ENCODE data around the gene CDH13.

The CDH13 gene

GRCh38 chr16:82991410-82991809 lies 364.6 kb downstream of the CDH13 start:
- TF ChIP-seq GATA2 (IDR thresholded peaks at IDR 0.05; ENCODE audit: low read depth, low read length) (no peak), GATA3 (IDR thresholded peaks at IDR 0.05; ENCODE audit: low read depth, low read length) (no peak)

DNA sequence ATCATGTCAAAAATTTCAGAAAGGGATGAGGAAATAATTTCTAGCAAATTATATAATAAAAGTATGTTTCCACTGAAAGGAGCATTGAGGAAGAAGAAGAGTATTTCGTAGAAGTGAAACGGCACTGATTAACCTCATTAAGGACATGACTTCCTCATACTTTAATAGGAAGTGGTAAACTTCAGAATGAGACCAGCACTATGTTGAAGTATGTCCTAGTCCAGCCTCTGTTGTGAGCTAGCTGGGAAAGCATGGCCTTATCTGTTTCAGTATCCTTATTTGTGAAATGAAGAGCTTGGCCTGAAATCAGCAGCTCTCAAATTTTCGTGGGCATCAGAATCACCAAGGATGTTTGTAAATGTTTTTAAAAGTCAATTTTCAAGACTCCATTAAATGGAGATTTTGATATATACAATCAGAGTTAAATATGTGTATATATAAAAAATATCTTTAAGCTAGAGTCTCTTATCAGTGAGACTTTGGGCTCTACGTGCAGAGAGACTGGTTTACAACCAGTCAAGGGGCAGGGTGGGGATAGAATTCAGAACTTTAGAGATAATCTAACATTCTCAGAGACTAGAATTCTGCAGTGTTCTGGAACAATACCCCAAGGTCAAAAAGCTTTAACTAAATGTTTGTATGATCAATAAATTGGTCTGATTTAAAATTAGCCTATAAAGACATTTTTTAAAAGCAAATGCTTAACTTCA lies 365.4 kb downstream of the CDH13 start:
- TF ChIP-seq GATA2 (IDR thresholded peaks at IDR 0.05; ENCODE audit: low read depth, low read length) (no peak), GATA3 (IDR thresholded peaks at IDR 0.05; ENCODE audit: low read depth, low read length) (no peak)

DNA sequence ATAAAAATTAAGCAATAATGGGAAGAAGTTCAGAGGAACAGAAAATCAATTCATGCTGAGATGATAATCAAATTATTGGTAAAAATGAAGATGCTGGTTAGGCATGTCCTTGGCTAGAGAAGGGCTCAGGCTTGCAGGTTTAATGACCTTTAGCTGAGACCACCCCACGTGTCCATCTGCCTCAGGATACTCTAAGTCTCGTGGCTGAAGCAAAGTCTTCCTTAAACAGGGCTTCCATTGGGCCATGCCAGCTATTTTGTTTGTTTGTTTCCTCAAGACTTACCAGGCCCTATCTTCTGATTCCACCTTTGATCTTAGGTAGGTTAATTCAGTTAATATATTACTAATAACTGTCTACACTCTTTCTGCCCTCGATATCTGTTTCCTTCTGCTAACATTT lies 366.0 kb downstream of the CDH13 start:
- no peak for TF ChIP-seq GATA2 (IDR thresholded peaks at IDR 0.05; ENCODE audit: low read depth, low read length)
- TF ChIP-seq GATA3 (IDR thresholded peaks at IDR 0.05; ENCODE audit: low read depth, low read length): no peak

DNA sequence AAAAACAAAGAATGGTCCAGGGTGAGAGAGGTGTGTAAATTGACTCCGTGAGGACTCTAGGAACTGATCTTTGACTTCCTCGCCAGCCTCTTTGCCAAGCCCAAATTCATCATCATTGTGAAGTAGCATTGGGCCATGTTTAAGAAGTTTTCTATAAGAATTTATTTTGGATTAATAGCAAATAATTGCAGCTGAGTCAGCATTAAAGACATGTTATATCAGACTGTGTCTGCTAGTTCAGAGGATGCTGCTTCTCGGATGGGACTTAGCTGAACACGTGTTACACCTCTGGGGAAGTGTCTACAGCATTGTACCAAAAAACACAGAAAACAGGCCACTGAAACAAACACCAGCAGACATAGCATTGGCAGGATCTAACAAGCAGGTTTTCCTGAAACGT lies 366.6 kb downstream of the CDH13 start:
- no peak for TF ChIP-seq GATA2 (IDR thresholded peaks at IDR 0.05; ENCODE audit: low read depth, low read length)
- TF ChIP-seq GATA3 (IDR thresholded peaks at IDR 0.05; ENCODE audit: low read depth, low read length): no peak

DNA sequence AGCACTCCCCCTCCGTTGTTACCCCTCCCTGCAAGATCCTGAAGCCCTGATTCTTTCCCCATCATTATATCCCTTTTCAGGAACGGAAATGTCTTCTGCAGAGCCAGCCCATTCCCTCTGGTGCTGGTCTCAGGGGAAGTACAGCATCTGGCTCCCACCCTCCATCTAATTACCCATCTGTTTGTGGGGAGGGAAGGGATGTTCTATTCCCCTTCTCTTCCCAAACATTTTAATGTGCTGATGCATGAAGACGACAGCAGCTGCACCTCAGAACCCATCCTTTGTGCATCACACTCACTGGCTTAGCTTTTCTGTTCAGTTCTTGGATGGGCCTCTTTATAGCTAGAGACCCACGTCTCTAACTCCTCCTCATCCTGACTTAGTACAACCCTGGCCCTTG lies 367.2 kb downstream of the CDH13 start:
- TF ChIP-seq GATA2 (IDR thresholded peaks at IDR 0.05; ENCODE audit: low read depth, low read length) (no peak), GATA3 (IDR thresholded peaks at IDR 0.05; ENCODE audit: low read depth, low read length) (no peak)

- TF ChIP-seq GATA3 (IDR thresholded peaks at IDR 0.05; ENCODE audit: low read depth, low read length): no peak
- TF ChIP-seq GATA2 (IDR thresholded peaks at IDR 0.05; ENCODE audit: low read depth, low read length): no peak
These were observed 368.6 kb downstream of the CDH13 start for GRCh38 chr16:82995286-82995923.

DNA sequence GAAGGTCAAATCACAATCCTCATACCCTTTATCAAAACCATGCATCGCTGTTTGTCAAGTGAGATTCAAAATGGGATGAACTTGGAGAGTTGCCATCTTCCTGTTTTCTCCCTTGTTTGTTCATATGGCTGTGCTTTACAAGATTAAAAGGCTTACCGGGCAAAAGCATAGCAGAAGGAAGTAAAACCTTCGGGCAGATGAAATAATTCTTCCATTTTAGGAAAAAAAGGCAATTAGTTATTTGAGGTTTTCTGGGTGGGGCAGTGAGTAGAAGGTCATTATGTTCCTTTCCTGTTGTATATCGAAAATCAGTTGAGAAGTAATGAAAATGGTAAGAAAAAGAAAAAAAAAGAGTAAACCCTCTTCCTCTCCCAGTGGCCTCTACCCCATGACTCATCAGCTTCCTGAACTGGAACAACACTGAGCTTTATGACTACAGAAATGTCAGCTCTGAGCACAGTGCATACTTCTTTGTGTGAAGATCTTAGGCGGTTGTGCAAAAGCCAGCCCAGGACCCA lies 369.2 kb downstream of the CDH13 start:
- no peak for TF ChIP-seq GATA3 (IDR thresholded peaks at IDR 0.05; ENCODE audit: low read depth, low read length)
- no peak for TF ChIP-seq GATA2 (IDR thresholded peaks at IDR 0.05; ENCODE audit: low read depth, low read length)

DNA sequence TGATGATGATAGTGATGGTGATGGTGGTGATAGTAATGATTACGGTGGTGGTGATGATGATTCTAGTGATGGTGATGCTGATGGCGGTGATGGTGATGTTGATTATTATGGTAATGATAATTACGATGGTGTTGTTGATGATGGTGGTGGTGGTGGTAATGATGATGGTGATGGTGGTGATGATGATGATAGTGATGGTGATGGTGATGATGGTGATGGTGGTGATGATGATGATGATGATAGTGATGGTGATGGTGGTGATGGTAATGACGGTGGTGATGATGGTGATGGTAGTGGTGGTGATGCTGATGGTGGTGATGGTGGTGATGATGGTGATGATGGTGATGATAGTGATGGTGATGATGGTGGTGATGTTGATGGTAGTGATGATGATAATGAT lies 370.0 kb downstream of the CDH13 start:
- TF ChIP-seq GATA3 (IDR thresholded peaks at IDR 0.05; ENCODE audit: low read depth, low read length) (no peak), GATA2 (IDR thresholded peaks at IDR 0.05; ENCODE audit: low read depth, low read length) (no peak)

GRCh38 chr16:82999711-83000110 lies 372.9 kb downstream of the CDH13 start:
- no peak for TF ChIP-seq GATA3 (IDR thresholded peaks at IDR 0.05; ENCODE audit: low read depth, low read length)
- no peak for TF ChIP-seq GATA2 (IDR thresholded peaks at IDR 0.05; ENCODE audit: low read depth, low read length)

DNA sequence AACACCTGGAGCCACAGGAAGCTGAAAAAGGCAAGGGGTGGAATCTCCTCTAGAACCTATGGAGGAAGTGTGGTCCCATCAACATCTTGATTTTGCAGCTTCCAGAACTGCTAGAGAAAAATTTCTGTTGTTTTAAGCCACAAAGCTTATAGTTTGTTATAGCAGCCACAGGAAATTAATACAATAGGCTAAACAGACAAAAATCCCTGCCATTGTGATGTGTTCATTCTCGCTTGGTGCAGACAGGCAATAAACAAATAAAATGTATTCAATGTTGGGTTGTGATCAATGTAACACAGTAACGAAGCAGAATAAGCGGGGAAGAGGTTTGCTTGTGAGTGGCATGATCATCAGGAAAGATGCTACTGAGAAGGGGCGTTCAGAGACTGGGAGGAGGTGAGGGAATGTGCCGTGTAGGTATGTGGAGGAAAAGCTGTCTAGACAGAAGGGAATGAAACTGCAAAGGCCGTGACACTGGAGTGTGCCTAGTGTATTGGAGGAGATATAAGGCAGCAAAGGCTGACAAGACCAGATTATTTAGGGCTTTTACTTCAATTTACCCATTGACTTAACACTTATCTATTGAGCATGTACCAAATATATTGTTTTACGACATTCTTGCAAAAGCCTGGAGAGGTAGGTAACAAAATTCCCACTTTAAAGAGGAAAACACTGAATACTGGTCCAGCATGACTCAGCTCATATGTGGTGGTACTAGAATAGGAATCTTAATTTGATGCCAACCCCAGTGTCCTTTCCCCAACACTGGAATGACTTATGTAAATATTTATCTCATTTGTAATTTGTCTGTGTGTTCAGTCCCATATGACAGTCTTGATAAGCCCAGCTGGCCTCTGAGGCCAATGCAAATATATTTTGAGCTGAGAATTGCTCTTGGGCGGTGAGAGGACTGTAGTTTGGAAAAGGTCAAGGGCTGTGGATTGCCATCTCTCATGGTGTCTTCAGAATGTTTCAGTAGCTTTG lies 375.9 kb downstream of the CDH13 start:
- TF ChIP-seq GATA2 (IDR thresholded peaks at IDR 0.05; ENCODE audit: low read depth, low read length): no peak
- no peak for TF ChIP-seq GATA3 (IDR thresholded peaks at IDR 0.05; ENCODE audit: low read depth, low read length)

DNA sequence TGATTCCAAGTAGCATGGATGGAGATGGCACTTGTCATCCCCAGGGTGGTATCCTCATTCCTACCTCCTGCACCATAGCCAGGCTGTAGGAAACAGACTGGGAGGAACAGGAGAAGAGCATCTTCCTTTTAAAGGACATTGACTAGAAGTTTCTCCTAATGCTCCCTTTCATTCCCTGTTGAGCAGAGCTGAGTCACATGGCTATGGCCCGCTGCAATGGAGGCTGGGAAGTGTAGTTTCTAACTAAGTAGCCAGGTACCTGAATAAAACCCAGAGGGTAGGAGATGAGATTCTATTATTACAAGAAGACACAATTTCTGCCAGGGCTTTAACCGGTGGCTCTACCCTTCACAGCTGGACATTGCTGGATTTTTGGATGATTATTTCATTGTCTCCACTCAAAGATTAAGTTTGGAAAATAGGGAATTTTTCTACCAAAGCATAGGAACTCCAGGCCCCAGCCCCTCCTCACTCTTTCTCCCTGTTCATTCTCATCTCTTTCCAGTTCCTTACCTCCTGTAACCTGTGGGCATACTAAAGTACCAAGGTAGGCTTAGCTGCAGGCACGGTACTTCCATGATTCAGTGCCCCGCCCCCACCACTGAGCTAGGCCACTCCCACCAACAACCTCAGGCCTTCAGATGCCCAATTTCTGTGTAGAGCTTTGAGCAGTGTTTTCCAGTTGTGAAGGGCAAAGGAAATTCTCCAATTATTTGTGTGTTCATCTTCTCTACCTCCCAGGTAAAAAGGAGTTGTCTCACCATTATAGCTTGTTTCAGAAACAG lies 378.3 kb downstream of the CDH13 start:
- TF ChIP-seq GATA3 (IDR thresholded peaks at IDR 0.05; ENCODE audit: low read depth, low read length) (no peak), GATA2 (IDR thresholded peaks at IDR 0.05; ENCODE audit: low read depth, low read length) (no peak)

DNA sequence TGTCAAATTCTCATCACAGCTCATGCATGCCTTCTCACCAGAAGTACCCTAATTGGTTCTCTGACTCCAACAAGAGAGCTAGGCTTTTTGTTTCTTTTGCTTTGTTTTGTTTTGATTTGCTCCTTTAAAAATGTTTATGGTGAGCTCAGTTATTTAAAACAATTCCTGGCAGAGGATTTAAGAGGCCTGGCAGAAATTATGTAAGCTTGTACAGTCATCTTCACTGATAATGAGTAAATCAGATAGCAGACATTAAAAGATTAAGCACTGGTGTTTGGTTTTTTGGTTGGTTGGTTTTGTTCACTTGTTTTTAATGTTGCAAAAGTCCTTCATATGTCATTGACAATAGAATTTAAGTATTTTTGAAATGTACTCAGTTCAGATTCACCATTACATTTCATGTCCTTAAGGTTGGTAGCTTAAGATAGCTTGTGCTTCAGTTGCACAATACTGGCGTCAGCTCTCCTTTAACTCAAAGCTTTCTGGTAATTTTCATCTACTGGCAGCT lies 378.9 kb downstream of the CDH13 start:
- TF ChIP-seq GATA3 (IDR thresholded peaks at IDR 0.05; ENCODE audit: low read depth, low read length) (no peak), GATA2 (IDR thresholded peaks at IDR 0.05; ENCODE audit: low read depth, low read length) (no peak)

Data from SH-SY5Y (cell line).